Endothelial cell of umbilical vein (primary cell): ENCODE data around the gene TTLL11. TPM values are rescaled to one million over a fixed set of nuclear protein-coding genes. Genes with fewer than 3 reads are reported as not detected.

ENCODE experiments used
- BruUV-seq: library from RNA; stranded (reverse); fragments of 400-500 nt; replicated peaks from 2 replicates; lab custom pipeline; 2021; lab: Mats Ljungman, UMichigan
- CTCF ChIA-PET: fragments of 300-600, 350-600 bp; sonication (Branson Sonifier 250); formaldehyde crosslinking; loops from one replicate; lab custom pipeline; 2021; ENCODE audit warnings: antibody characterized with exemption, inconsistent platforms; lab: Charles Lee
- POLR2A ChIA-PET: fragments of 300-600, 350-600 bp; sonication (Branson Sonifier 250); formaldehyde crosslinking; loops from one replicate; lab custom pipeline; 2021; ENCODE audit warnings: antibody characterized with exemption, inconsistent platforms; lab: Charles Lee
- DNase-seq: peaks from one replicate; pipeline ENCODE4 v3.0.0-alpha.2; 2011; ENCODE audit warnings: low read depth, low spot score
- FAIRE-seq: peaks from 2 replicates; lab custom pipeline; 2011; peaks lifted over from hg19 to GRCh38; lab: Jason Lieb, UNC
- H2AFZ ChIP-seq: 2 replicates; pipeline ENCODE4 v1.6.0; 2012; ENCODE audit warnings: low read depth, low read length, control low read depth, inconsistent platforms
- H3K27ac ChIP-seq: 2 replicates; pipeline ENCODE4 v1.5.1; 2011; ENCODE audit warnings: low read depth, mild to moderate bottlenecking, control low read depth, low read length, moderate library complexity; ENCODE audit not compliant: insufficient read depth
- H3K27me3 ChIP-seq, 2 experiments: 2 replicates each; pipeline versions ENCODE4 v1.6.0 to v1.6.1; 2011; ENCODE audit warnings: low read length in 2 of 2, mixed read lengths in 1 of 2; ENCODE audit not compliant: control insufficient read depth in 2 of 2, insufficient read depth in 2 of 2
- H3K36me3 ChIP-seq, 2 experiments: 2 replicates in 1 of 2; 3 replicates in 1 of 2; pipeline ENCODE4 v1.5.1; 2011; ENCODE audit warnings: low read length in 2 of 2, mild to moderate bottlenecking in 1 of 2, moderate library complexity in 1 of 2; ENCODE audit not compliant: control insufficient read depth in 2 of 2, insufficient read depth in 2 of 2; ENCODE audit errors: extremely low read depth in 1 of 2
- H3K4me1 ChIP-seq: 3 replicates; pipeline ENCODE4 v1.5.1; 2011; ENCODE audit warnings: mild to moderate bottlenecking, low read length; ENCODE audit not compliant: control insufficient read depth, insufficient read depth; ENCODE audit errors: extremely low read depth
- H3K4me2 ChIP-seq: 2 replicates; pipeline ENCODE4 v1.6.1; 2011; ENCODE audit warnings: low read length, control low read depth, mixed read lengths; ENCODE audit not compliant: insufficient read depth
- H3K4me3 ChIP-seq, 3 experiments: fragments of 200-600 bp in 1 of 3; sonication (generic), shearing (Covaris generic) in 1 of 3; replicated peaks in 1 of 3; 2 replicates each; pipeline ENCODE4 v1.5.1; 2011 to 2016; ENCODE audit warnings: control low read depth in 3 of 3, low read length in 3 of 3, mild to moderate bottlenecking in 2 of 3, inconsistent platforms in 1 of 3, low read depth in 1 of 3, moderate library complexity in 1 of 3; ENCODE audit not compliant: insufficient read depth in 1 of 3
- H3K79me2 ChIP-seq: 2 replicates; pipeline ENCODE4 v1.6.0; 2012; ENCODE audit warnings: low read length, inconsistent platforms; ENCODE audit not compliant: control insufficient read depth, insufficient read depth
- H3K9ac ChIP-seq: replicated peaks from 2 replicates; pipeline ENCODE3; 2011; ENCODE audit warnings: low read length, control low read depth; ENCODE audit not compliant: insufficient read depth; ENCODE audit errors: extremely low read depth
- H3K9me1 ChIP-seq: replicated peaks from 3 replicates; pipeline ENCODE4 v1.6.0; 2011; ENCODE audit warnings: mild to moderate bottlenecking, low read length; ENCODE audit not compliant: control insufficient read depth, insufficient read depth; ENCODE audit errors: extremely low read depth
- H3K9me3 ChIP-seq: replicated peaks from 2 replicates; pipeline ENCODE4 v1.5.1; 2012; ENCODE audit warnings: low read length, inconsistent platforms; ENCODE audit not compliant: control insufficient read depth, insufficient read depth
- H4K20me1 ChIP-seq: replicated peaks from 2 replicates; pipeline ENCODE3; 2011; ENCODE audit warnings: mild to moderate bottlenecking, low read length; ENCODE audit not compliant: control insufficient read depth, insufficient read depth; ENCODE audit errors: extremely low read depth
- EZH2 ChIP-seq: IDR thresholded peaks from 2 replicates; pipeline ENCODE4 v1.6.1; 2012; ENCODE audit warnings: borderline replicate concordance, low read depth, mild to moderate bottlenecking, moderate library complexity, low read length, inconsistent platforms; ENCODE audit not compliant: severe bottlenecking
- FOS ChIP-seq: IDR thresholded peaks from 2 replicates; pipeline ENCODE4 v1.6.1; 2011; ENCODE audit warnings: mild to moderate bottlenecking, low read length, moderate library complexity, borderline replicate concordance; ENCODE audit not compliant: insufficient read depth
- GATA2 ChIP-seq: IDR thresholded peaks from 2 replicates; pipeline ENCODE4 v1.7.0; 2011; ENCODE audit warnings: low read depth, mild to moderate bottlenecking, moderate library complexity, mixed read lengths, low read length; ENCODE audit not compliant: insufficient read length, insufficient read depth
- JUN ChIP-seq: IDR thresholded peaks from 2 replicates; pipeline ENCODE4 v1.6.1; 2011; ENCODE audit warnings: borderline replicate concordance, low read depth; ENCODE audit not compliant: insufficient read length, insufficient read depth
- MAX ChIP-seq: IDR thresholded peaks from 2 replicates; pipeline ENCODE4 v1.6.1; 2011; ENCODE audit not compliant: insufficient read depth, insufficient read length
- MYC ChIP-seq: IDR thresholded peaks from one replicate; pipeline ENCODE4 v1.6.1; 2011; ENCODE audit warnings: mild to moderate bottlenecking, low read depth, low read length
- POLR2A ChIP-seq: IDR thresholded peaks from 2 replicates; pipeline ENCODE4 v1.6.1; 2012; ENCODE audit warnings: low read depth, mild to moderate bottlenecking, control low read depth, low read length
- POLR2AphosphoS5 ChIP-seq: IDR thresholded peaks from 2 replicates; pipeline ENCODE4 v1.6.1; 2012; ENCODE audit warnings: low read depth, mild to moderate bottlenecking, control low read depth, low read length, moderate library complexity; ENCODE audit not compliant: insufficient read depth
- dilution Hi-C: fragments of 300-500 bp; cut with MboI; formaldehyde crosslinking; loops from one replicate; pipeline ENCODE4 v1.15.0; 2019; ENCODE audit warnings: low sequenced_read_pairs; ENCODE audit not compliant: extremely low pct_ligation_motif_present
- intact Hi-C: fragments of 100-400 bp; cut with micrococcal nuclease; formaldehyde crosslinking; loops from one replicate; pipeline ENCODE4 v1.10.0; 2022
- polyA plus RNA-seq, 4 experiments: library from polyadenylated mRNA; depleted of rRNA in 3 of 4; stranded (reverse) in 3 of 4; unstranded in 1 of 4; fragments of >200 nt; gene quantifications; 2 replicates each; pipeline versions ENCODE4 v1.2.1 to v1.2.3, GENCODE V29; 2011 to 2012; ENCODE audit warnings: missing spikeins in 1 of 4
- total RNA-seq: library from RNA; stranded (reverse); gene quantifications from 2 replicates; pipeline ENCODE4 v1.2.3, GENCODE V29; 2021
- TF ChIP-seq, protein P1 (sequence below), 2 donors: IDR thresholded peaks; 1 replicate in 1 of 2; 2 replicates in 1 of 2; pipeline ENCODE4 v1.5.1; 2011; ENCODE audit warnings: low read length in 2 of 2, mild to moderate bottlenecking in 2 of 2, moderate library complexity in 2 of 2, control low read depth in 1 of 2, inconsistent platforms in 1 of 2, low read depth in 1 of 2; ENCODE audit not compliant: insufficient read depth in 1 of 2; ENCODE audit errors: extremely low read depth in 1 of 2

Gene TTLL11
- total and polyA plus RNA-seq, 2 donors (not counting 3 experiments of a cell fraction or from before 2014, with no cell fraction given), result 4.9 to 5.1 TPM

GRCh38 chr9:122029898-122030297 lies 63.2 kb downstream of the TTLL11 start:
- BruUV-seq, result no TSS peak
- FAIRE-seq, result no peak
- POLR2A ChIA-PET, result no interaction called here

DNA sequence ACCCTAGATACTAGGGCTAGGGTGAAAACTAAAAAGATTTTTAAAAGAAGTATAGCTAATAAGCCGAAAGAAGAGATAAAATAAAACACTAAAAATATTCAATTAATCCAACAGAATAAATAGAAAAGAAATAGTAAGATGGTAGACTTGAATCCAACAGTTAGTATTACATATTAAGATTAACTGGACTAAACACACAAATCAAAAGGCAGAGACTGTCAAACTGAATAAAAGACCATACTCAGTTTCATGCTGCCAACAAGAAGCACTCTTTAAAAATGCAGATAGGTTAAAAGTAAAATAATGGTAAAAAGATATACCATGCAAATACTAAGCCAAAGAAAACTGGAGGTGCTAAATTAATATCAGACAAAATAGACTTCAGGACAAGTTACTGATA lies 65.0 kb downstream of the TTLL11 start:
- no peaks in the 10 kb centered on the region for H3K79me2 ChIP-seq
- DNase-seq, result no peak
- FAIRE-seq, result no peak
- no peak overlapping the region for H3K27ac ChIP-seq
- no peaks in the 10 kb centered on the region for H4K20me1 ChIP-seq
- dilution Hi-C loops, result no loop called here
- intact Hi-C loops, result no loop called here
- TF ChIP-seq, protein P1, sequence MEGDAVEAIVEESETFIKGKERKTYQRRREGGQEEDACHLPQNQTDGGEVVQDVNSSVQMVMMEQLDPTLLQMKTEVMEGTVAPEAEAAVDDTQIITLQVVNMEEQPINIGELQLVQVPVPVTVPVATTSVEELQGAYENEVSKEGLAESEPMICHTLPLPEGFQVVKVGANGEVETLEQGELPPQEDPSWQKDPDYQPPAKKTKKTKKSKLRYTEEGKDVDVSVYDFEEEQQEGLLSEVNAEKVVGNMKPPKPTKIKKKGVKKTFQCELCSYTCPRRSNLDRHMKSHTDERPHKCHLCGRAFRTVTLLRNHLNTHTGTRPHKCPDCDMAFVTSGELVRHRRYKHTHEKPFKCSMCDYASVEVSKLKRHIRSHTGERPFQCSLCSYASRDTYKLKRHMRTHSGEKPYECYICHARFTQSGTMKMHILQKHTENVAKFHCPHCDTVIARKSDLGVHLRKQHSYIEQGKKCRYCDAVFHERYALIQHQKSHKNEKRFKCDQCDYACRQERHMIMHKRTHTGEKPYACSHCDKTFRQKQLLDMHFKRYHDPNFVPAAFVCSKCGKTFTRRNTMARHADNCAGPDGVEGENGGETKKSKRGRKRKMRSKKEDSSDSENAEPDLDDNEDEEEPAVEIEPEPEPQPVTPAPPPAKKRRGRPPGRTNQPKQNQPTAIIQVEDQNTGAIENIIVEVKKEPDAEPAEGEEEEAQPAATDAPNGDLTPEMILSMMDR (IDR thresholded peaks at IDR 0.05; ENCODE audit: extremely low read depth in 1 of 2, insufficient read depth in 1 of 2, low read depth in 1 of 2, low read length in 2 of 2), result no peak
- TF ChIP-seq MYC, result no peak
- TF ChIP-seq GATA2, result no peak
- TF ChIP-seq JUN, result no peak
- TF ChIP-seq POLR2AphosphoS5, result no peak
- TF ChIP-seq FOS, result no peak
- no peak for TF ChIP-seq POLR2A
- no peak for TF ChIP-seq MAX
- no peak for TF ChIP-seq EZH2
- no peaks in the 10 kb centered on the region for H3K9me3 ChIP-seq
- no peak overlapping the region for H3K9ac ChIP-seq
- no peaks in the 10 kb centered on the region for H3K4me1 ChIP-seq
- ChIA-PET POLR2A (no interaction called here), CTCF (no interaction called here)
- H3K9me1 ChIP-seq, result no peaks in the 10 kb centered on the region
- H3K36me3 ChIP-seq, result no peaks in the 10 kb centered on the region
- BruUV-seq, result no TSS peak
- no peak overlapping the region for H2AFZ ChIP-seq
- no peak overlapping the region for H3K4me3 ChIP-seq
- no peak overlapping the region for H3K4me2 ChIP-seq
- no peaks in the 10 kb centered on the region for H3K27me3 ChIP-seq

More at GRCh38 chr9:122029898-122030297, 63.2 kb downstream of the TTLL11 start:
- no peak overlapping the region for H3K4me2 ChIP-seq
- H3K9me3 ChIP-seq, result no peaks in the 10 kb centered on the region
- H3K36me3 ChIP-seq, result no peaks in the 10 kb centered on the region
- H3K9ac ChIP-seq, result no peak overlapping the region
- H3K9me1 ChIP-seq, result no peaks in the 10 kb centered on the region
- no peak overlapping the region for H2AFZ ChIP-seq
- intact Hi-C loops, result no loop called here
- dilution Hi-C loops, result no loop called here
- no peaks in the 10 kb centered on the region for H3K27me3 ChIP-seq
- CTCF ChIA-PET, result interaction anchor here (0.6 to 1.3 kb wide), 2 partner anchors 10 to 25 kb away, joined by 3 read pairs; no protein-coding TSS in a partner anchor
- TF ChIP-seq, protein P1 (IDR thresholded peaks at IDR 0.05; ENCODE audit: extremely low read depth in 1 of 2, insufficient read depth in 1 of 2, low read depth in 1 of 2, low read length in 2 of 2), result no peak
- TF ChIP-seq EZH2, result no peak
- no peak for TF ChIP-seq GATA2
- H3K4me3 ChIP-seq, result no peak overlapping the region
- DNase-seq, result no peak
- H3K27ac ChIP-seq, result no peak overlapping the region
- H3K4me1 ChIP-seq, result no peaks in the 10 kb centered on the region
- no peaks in the 10 kb centered on the region for H3K79me2 ChIP-seq
- no peaks in the 10 kb centered on the region for H4K20me1 ChIP-seq
